ENCODE results near the gene MISP. TPM values are rescaled to one million over a fixed set of nuclear protein-coding genes. Genes with fewer than 3 reads are reported as not detected.

The MISP gene
- total and polyA plus RNA-seq, 2 donors (not counting 1 experiment from before 2014, with no cell fraction given), result not detected

- Histone ChIP-seq H3K79me2 (ENCODE audit: control insufficient read depth, insufficient read depth, low read length) (no peaks in the 10 kb centered on the region), H3K4me3 (ENCODE audit: control extremely low read depth in 1 of 5, extremely low read depth in 1 of 5, insufficient read depth in 1 of 5, low read depth in 2 of 5, low read length in 4 of 5) (no peak overlapping the region), H3K27ac (ENCODE audit: low read length in 2 of 2) (no peak overlapping the region), H3K4me1 (ENCODE audit: control insufficient read depth in 2 of 2, insufficient read depth in 2 of 2, low read length in 2 of 2) (no peaks in the 10 kb centered on the region), H3K27me3 (replicated peaks in 1 of 4; ENCODE audit: control extremely low read depth in 1 of 4, control insufficient read depth in 3 of 4, insufficient read depth in 4 of 4, low read length in 3 of 4) (peaks cover 0 to 6% (median 0%) of the 10 kb centered on the region in 4 experiments), H3K36me3 (replicated peaks in 1 of 2; ENCODE audit: control extremely low read depth in 1 of 2, control insufficient read depth in 1 of 2, extremely low read depth in 1 of 2, insufficient read depth in 2 of 2, low read length in 1 of 2) (no peaks in the 10 kb centered on the region), H2AFZ (ENCODE audit: insufficient read depth, low read depth, low read length, poor library complexity, severe bottlenecking) (no peak overlapping the region), H3K9ac (ENCODE audit: low read length) (no peak overlapping the region), H4K20me1 (ENCODE audit: control insufficient read depth, insufficient read depth, low read length, poor library complexity, severe bottlenecking) (no peaks in the 10 kb centered on the region), H3K9me3 (ENCODE audit: control extremely low read depth in 1 of 3, control insufficient read depth in 2 of 3, insufficient read depth in 1 of 3, low read length in 2 of 3) (no peaks in the 10 kb centered on the region), H3K4me2 (replicated peaks; ENCODE audit: low read depth, low read length, poor library complexity, severe bottlenecking) (no peak overlapping the region)
- no peak for TF ChIP-seq EZH2 (IDR thresholded peaks at IDR 0.05; ENCODE audit: borderline replicate concordance, insufficient read depth, low read depth, low read length, poor library complexity, severe bottlenecking)
- no peak for TF ChIP-seq CTCF (IDR thresholded peaks at IDR 0.05)
- ChIA-PET POLR2A (no interaction called here), CTCF (no interaction called here)
- 91% methylated on average over 13 of the region's 13 CpGs for WGBS (ENCODE audit: insufficient coverage)
- no peaks in the 10 kb centered on the region for H3K9me3 Mint-ChIP-seq (ENCODE audit: insufficient read depth)
- ATAC-seq (ENCODE audit: low read depth) (no peak), DNase-seq (no peak)
- H3K27ac Mint-ChIP-seq, result no peak overlapping the region
- H3K27me3 Mint-ChIP-seq, result peaks cover 4% of the 10 kb centered on the region
- no peaks in the 10 kb centered on the region for H3K4me1 Mint-ChIP-seq
- H3K4me3 Mint-ChIP-seq, result no peak overlapping the region
- intact Hi-C loops (cut with micrococcal nuclease), result no loop called here
These were observed 33.6 kb downstream of the MISP start for GRCh38 chr19:784541-784940.

DNA sequence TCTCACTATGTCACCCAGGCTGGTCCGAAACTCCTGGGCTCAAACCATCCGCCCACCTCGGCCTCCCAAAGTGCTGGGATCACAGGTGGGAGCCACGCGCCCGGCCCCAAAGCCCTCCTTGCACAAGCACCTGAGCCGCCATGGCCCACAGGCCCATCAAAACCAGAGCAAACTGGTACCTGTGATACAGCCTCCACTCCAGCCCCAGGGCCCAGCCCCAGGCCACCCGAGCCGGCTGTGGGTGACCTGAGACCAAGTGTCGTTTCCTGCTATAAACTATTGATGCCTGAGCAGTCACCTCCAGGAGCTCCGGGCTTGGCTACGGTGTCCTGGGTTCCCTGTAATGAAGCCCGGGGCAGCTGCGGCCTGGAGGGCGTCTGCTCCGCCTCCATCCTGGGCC lies 36.6 kb downstream of the MISP start:
- ATAC-seq (ENCODE audit: low read depth) (no peak), DNase-seq (no peak)
- no peak overlapping the region for H3K27ac Mint-ChIP-seq
- H3K4me2 ChIP-seq (replicated peaks; ENCODE audit: low read depth, low read length, poor library complexity, severe bottlenecking), result no peak overlapping the region
- TF ChIP-seq EZH2 (IDR thresholded peaks at IDR 0.05; ENCODE audit: borderline replicate concordance, insufficient read depth, low read depth, low read length, poor library complexity, severe bottlenecking), result no peak
- no peak for TF ChIP-seq CTCF (IDR thresholded peaks at IDR 0.05)
- H3K9me3 ChIP-seq (ENCODE audit: control extremely low read depth in 1 of 3, control insufficient read depth in 2 of 3, insufficient read depth in 1 of 3, low read length in 2 of 3), result no peaks in the 10 kb centered on the region
- WGBS (ENCODE audit: insufficient coverage), result 97% methylated on average over 16 of the region's 16 CpGs
- no peak overlapping the region for H3K9ac ChIP-seq (ENCODE audit: low read length)
- no peaks in the 10 kb centered on the region for H3K4me1 Mint-ChIP-seq
- H3K4me1 ChIP-seq (ENCODE audit: control insufficient read depth in 2 of 2, insufficient read depth in 2 of 2, low read length in 2 of 2), result no peaks in the 10 kb centered on the region
- H3K4me3 Mint-ChIP-seq, result no peak overlapping the region
- CTCF ChIA-PET, result no interaction called here
- no peak overlapping the region for H2AFZ ChIP-seq (ENCODE audit: insufficient read depth, low read depth, low read length, poor library complexity, severe bottlenecking)
- POLR2A ChIA-PET, result no interaction called here
- peaks cover 4% of the 10 kb centered on the region for H3K27me3 Mint-ChIP-seq
- no peaks in the 10 kb centered on the region for H4K20me1 ChIP-seq (ENCODE audit: control insufficient read depth, insufficient read depth, low read length, poor library complexity, severe bottlenecking)
- no peak overlapping the region for H3K27ac ChIP-seq (ENCODE audit: low read length in 2 of 2)
- H3K36me3 ChIP-seq (replicated peaks in 1 of 2; ENCODE audit: control extremely low read depth in 1 of 2, control insufficient read depth in 1 of 2, extremely low read depth in 1 of 2, insufficient read depth in 2 of 2, low read length in 1 of 2), result no peaks in the 10 kb centered on the region
- peaks cover 0 to 5% (median 0%) of the 10 kb centered on the region in 4 experiments for H3K27me3 ChIP-seq (replicated peaks in 1 of 4; ENCODE audit: control extremely low read depth in 1 of 4, control insufficient read depth in 3 of 4, insufficient read depth in 4 of 4, low read length in 3 of 4)
- no peaks in the 10 kb centered on the region for H3K79me2 ChIP-seq (ENCODE audit: control insufficient read depth, insufficient read depth, low read length)
- H3K9me3 Mint-ChIP-seq (ENCODE audit: insufficient read depth), result no peaks in the 10 kb centered on the region
- intact Hi-C loops (cut with micrococcal nuclease), result no loop called here
- no peak overlapping the region for H3K4me3 ChIP-seq (ENCODE audit: control extremely low read depth in 1 of 5, extremely low read depth in 1 of 5, insufficient read depth in 1 of 5, low read depth in 2 of 5, low read length in 4 of 5)
